Bronchial epithelial cell (primary cell): Measurements from ENCODE around the gene ATP2A2. TPM values are rescaled to one million over a fixed set of nuclear protein-coding genes. Genes with fewer than 3 reads are reported as not detected.

ENCODE experiments used
- DNase-seq: peaks from one replicate; pipeline ENCODE4 v3.0.0-alpha.2; 2010; ENCODE audit warnings: low read depth
- FAIRE-seq: peaks from 2 replicates; lab custom pipeline; 2011; peaks lifted over from hg19 to GRCh38; lab: Jason Lieb, UNC
- H3K27me3 ChIP-seq: 2 replicates; pipeline ENCODE4 v1.5.1; 2011; ENCODE audit warnings: low read length; ENCODE audit not compliant: control insufficient read depth, insufficient read depth
- H3K36me3 ChIP-seq: 2 replicates; pipeline ENCODE4 v1.5.1; 2011; ENCODE audit warnings: low read length; ENCODE audit not compliant: control insufficient read depth, insufficient read depth
- H3K4me3 ChIP-seq: 2 replicates; pipeline ENCODE4 v1.5.1; 2011; ENCODE audit warnings: mild to moderate bottlenecking, low read depth, low read length, control low read depth
- CTCF ChIP-seq: IDR thresholded peaks from 2 replicates; pipeline ENCODE4 v1.5.1; 2011; ENCODE audit warnings: mild to moderate bottlenecking, moderate library complexity, low read length, control low read depth, inconsistent platforms; ENCODE audit not compliant: insufficient read depth, severe bottlenecking
- total RNA-seq: library from RNA; depleted of rRNA; stranded (reverse); fragments of >200 nt; gene quantifications from 2 replicates; pipeline ENCODE4 v1.2.1, GENCODE V29; 2014

Gene ATP2A2
- total RNA-seq, 1 donor from 2014 or later: 125 TPM

- FAIRE-seq (peak; percentile 55), DNase-seq (no peak)
- no peaks in the 10 kb centered on the region for H3K27me3 ChIP-seq
- TF ChIP-seq CTCF: no peak
- H3K36me3 ChIP-seq: peaks cover 41% of the 10 kb centered on the region
- no peak overlapping the region for H3K4me3 ChIP-seq
Measured at GRCh38 chr12:110342157-110342556, 61.1 kb downstream of the ATP2A2 start.

- TF ChIP-seq CTCF: no peak
- FAIRE-seq: no peak
- peaks cover 46% of the 10 kb centered on the region for H3K36me3 ChIP-seq
Measured at GRCh38 chr12:110343114-110343513, 62.1 kb downstream of the ATP2A2 start.

DNA sequence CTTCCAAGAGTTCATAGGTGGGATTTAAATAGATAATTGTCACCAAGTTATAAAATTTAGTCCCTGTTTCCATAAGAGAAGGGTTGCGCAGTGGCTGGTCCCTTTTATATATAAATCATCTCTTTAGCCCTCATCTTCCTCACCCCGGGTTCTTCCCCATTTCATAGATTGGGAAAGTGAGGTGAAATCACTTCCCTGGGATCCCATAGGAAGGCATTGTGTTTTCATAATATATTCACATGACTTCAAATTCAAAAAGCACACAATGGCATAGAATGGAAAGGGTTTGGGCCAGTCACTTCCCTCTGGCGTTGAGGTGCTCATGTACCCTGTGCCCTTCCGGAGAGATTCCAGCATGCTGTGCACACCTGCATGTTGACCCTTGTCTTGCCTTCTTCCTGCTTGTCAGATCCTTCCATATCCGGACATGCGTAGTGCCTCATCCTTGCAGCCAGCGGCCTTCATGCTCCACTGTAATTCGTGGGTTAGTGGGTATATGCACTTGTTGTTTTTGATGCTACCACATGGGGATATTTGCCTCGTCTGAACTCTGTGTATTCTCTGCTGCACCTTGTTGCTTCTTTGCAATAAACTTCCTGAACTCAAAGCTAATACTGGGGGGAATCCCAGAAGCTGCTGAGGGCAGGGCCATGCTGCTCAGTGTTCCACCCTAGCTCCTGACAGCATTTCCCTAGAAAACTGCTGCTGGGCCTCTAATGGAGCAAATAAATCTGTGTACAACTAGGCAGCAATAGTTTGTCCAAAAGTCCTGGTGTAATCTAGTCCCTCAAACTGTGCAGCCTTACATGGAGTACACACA lies 62.9 kb downstream of the ATP2A2 start:
- no peak for TF ChIP-seq CTCF
- H3K36me3 ChIP-seq: peaks cover 46% of the 10 kb centered on the region
- no peak for DNase-seq
- no peaks in the 10 kb centered on the region for H3K27me3 ChIP-seq
- peak; percentile 83 for FAIRE-seq
- no peak overlapping the region for H3K4me3 ChIP-seq

More at GRCh38 chr12:110343114-110343513, 62.1 kb downstream of the ATP2A2 start:
- H3K4me3 ChIP-seq: no peak overlapping the region
- DNase-seq: no peak
- H3K27me3 ChIP-seq: no peaks in the 10 kb centered on the region

GRCh38 chr12:110344657-110345056 lies 63.6 kb downstream of the ATP2A2 start:
- no peak for DNase-seq
- TF ChIP-seq CTCF: no peak
- no peak overlapping the region for H3K4me3 ChIP-seq
- FAIRE-seq: no peak
- H3K36me3 ChIP-seq: peaks cover 50% of the 10 kb centered on the region
- no peaks in the 10 kb centered on the region for H3K27me3 ChIP-seq

- DNase-seq: peak; percentile 99
- peaks cover 51% of the 10 kb centered on the region for H3K36me3 ChIP-seq
- no peaks in the 10 kb centered on the region for H3K27me3 ChIP-seq
- FAIRE-seq: peak; percentile 99
- TF ChIP-seq CTCF: no peak
- H3K4me3 ChIP-seq: no peak overlapping the region
Measured at GRCh38 chr12:110345176-110345661, 64.2 kb downstream of the ATP2A2 start.
